Measurements from ENCODE around the gene GUCY1A2.

GUCY1A2 gene

DNA sequence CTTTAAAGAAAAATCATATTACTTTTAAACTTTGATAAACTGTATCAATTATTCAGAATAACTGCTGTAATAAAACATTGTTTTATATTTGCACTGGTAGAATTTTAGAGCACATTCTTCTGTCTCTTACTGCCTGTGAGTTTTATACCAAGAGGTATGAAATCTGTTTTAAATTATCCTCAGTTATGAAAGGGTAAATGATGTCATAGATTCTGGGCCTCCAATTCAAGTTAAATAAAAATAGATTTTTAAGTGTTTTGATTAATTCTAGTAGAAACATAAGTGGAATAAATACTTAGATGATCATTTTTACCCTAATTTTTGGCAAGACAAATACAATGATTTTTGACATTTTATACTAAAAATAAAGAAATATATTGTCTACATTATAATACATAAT, 93.0 kb downstream of the GUCY1A2 start:
- Histone ChIP-seq H3K18ac (ENCODE audit: low read length) (no peak overlapping the region), H3K79me1 (ENCODE audit: low read length) (no peaks in the 10 kb centered on the region)

DNA sequence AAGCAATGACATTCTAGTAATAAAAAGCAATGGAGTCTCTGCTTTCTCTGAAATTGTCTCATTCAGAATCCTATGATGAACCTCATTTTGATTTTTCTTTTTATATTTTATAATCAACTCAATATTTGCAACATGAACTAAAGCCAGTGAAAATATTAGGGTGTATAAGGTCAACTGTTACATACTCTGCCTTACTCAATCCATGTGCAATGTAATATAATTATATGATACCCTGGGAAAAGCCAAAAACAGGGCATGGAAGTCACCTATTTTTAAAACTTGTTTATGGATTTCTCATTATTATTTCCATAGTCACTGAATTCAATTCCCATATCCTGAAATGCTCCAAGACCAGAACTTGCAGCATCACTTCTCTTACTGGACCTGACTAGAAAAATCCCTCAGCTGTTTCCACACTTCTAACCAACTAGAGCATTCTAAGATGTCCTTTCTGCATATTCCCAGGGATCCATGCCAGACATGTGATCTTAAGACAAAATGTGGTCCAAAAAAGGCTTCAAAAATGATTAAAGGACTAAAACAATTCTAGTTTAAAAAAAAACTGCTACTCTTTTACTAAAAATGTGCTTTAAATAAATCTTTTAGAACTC, 97.3 kb downstream of the GUCY1A2 start:
- Histone ChIP-seq H3K9me3 (ENCODE audit: insufficient read depth, low read depth, low read length) (no peaks in the 10 kb centered on the region), H3K23ac (ENCODE audit: low read length) (no peak overlapping the region), H4K12ac (ENCODE audit: low read depth, low read length) (no peak overlapping the region), H3K4ac (ENCODE audit: low read depth, low read length) (no peak overlapping the region), H4K8ac (ENCODE audit: low read depth, low read length) (no peak overlapping the region), H3K14ac (ENCODE audit: low read length) (no peak overlapping the region), H2AK5ac (ENCODE audit: low read length) (no peak overlapping the region), H2BK120ac (ENCODE audit: insufficient read depth, low read length, poor library complexity) (no peak overlapping the region), H2AFZ (ENCODE audit: insufficient read depth, low read length, poor library complexity) (no peak overlapping the region), H3K4me2 (ENCODE audit: low read length) (no peak overlapping the region), H2BK12ac (ENCODE audit: low read length) (no peak overlapping the region), H3K79me2 (ENCODE audit: control insufficient read depth, insufficient read depth, low read length, poor library complexity) (no peaks in the 10 kb centered on the region), H3K27ac (ENCODE audit: low read depth, low read length) (no peak overlapping the region), H3K18ac (ENCODE audit: low read length) (no peak overlapping the region), H3K27me3 (ENCODE audit: insufficient read depth, low read length) (no peaks in the 10 kb centered on the region), H3K9ac (ENCODE audit: low read length) (no peak overlapping the region), H4K91ac (ENCODE audit: low read depth, low read length) (no peak overlapping the region), H3K4me1 (ENCODE audit: control insufficient read depth in 1 of 2, insufficient read depth in 2 of 2, low read length in 2 of 2) (no peaks in the 10 kb centered on the region), H2BK5ac (ENCODE audit: low read depth, low read length, poor library complexity) (no peak overlapping the region), H3K36me3 (ENCODE audit: control insufficient read depth in 1 of 2, insufficient read depth in 2 of 2, low read length in 2 of 2) (no peaks in the 10 kb centered on the region), H3K79me1 (ENCODE audit: low read length) (no peaks in the 10 kb centered on the region), H3K4me3 (ENCODE audit: low read depth, low read length) (no peak overlapping the region)
- DNase-seq, result no peak

More for the DNA sequence above, 93.0 kb downstream of the GUCY1A2 start:
- Histone ChIP-seq H3K79me2 (ENCODE audit: control insufficient read depth, insufficient read depth, low read length, poor library complexity) (no peaks in the 10 kb centered on the region), H3K9ac (ENCODE audit: low read length) (no peak overlapping the region), H4K8ac (ENCODE audit: low read depth, low read length) (no peak overlapping the region), H3K4me1 (ENCODE audit: control insufficient read depth in 1 of 2, insufficient read depth in 2 of 2, low read length in 2 of 2) (no peaks in the 10 kb centered on the region), H3K23ac (ENCODE audit: low read length) (no peak overlapping the region), H3K4me2 (ENCODE audit: low read length) (no peak overlapping the region), H3K4ac (ENCODE audit: low read depth, low read length) (no peak overlapping the region), H3K14ac (ENCODE audit: low read length) (no peak overlapping the region), H3K27ac (ENCODE audit: low read depth, low read length) (no peak overlapping the region), H2AK5ac (ENCODE audit: low read length) (no peak overlapping the region), H3K36me3 (ENCODE audit: control insufficient read depth in 1 of 2, insufficient read depth in 2 of 2, low read length in 2 of 2) (no peaks in the 10 kb centered on the region), H2BK120ac (ENCODE audit: insufficient read depth, low read length, poor library complexity) (no peak overlapping the region), H3K4me3 (ENCODE audit: low read depth, low read length) (no peak overlapping the region), H2AFZ (ENCODE audit: insufficient read depth, low read length, poor library complexity) (no peak overlapping the region), H2BK5ac (ENCODE audit: low read depth, low read length, poor library complexity) (no peak overlapping the region), H2BK12ac (ENCODE audit: low read length) (no peak overlapping the region), H3K27me3 (ENCODE audit: insufficient read depth, low read length) (no peaks in the 10 kb centered on the region), H4K12ac (ENCODE audit: low read depth, low read length) (no peak overlapping the region), H3K9me3 (ENCODE audit: insufficient read depth, low read depth, low read length) (no peaks in the 10 kb centered on the region), H4K91ac (ENCODE audit: low read depth, low read length) (no peak overlapping the region)
- no peak for DNase-seq

DNA sequence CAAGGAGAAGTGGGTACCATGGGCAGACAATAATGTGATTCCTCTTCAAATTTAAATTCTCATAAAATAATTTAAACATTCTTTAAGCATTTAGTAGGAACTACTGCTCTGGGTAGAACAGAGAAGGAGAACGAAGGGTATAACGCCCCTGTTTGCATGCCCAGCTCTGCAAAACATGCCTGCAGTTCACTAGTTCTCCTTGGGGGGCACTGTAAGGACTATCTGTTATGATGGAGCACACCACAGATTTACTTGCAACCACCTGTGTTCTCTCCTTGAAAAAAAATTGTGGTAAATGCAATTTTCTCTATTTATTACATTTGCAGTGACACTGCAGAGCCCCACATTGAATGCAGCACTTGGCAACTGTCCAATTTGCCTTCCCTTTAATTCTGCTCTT, 100.3 kb downstream of the GUCY1A2 start:
- WGBS (ENCODE audit: extremely low coverage, insufficient coverage, insufficient read length), result no CpG with 5 or more reads among the region's 2 CpGs
- H3K9me3 ChIP-seq (ENCODE audit: insufficient read depth, low read depth, low read length), result no peaks in the 10 kb centered on the region
- no peak overlapping the region for H4K12ac ChIP-seq (ENCODE audit: low read depth, low read length)
- no peaks in the 10 kb centered on the region for H3K79me1 ChIP-seq (ENCODE audit: low read length)
- H3K23ac ChIP-seq (ENCODE audit: low read length), result no peak overlapping the region
- H3K4ac ChIP-seq (ENCODE audit: low read depth, low read length), result no peak overlapping the region
- no peaks in the 10 kb centered on the region for H3K4me1 ChIP-seq (ENCODE audit: control insufficient read depth in 1 of 2, insufficient read depth in 2 of 2, low read length in 2 of 2)
- no peak overlapping the region for H2AK5ac ChIP-seq (ENCODE audit: low read length)
- H3K27me3 ChIP-seq (ENCODE audit: insufficient read depth, low read length), result no peaks in the 10 kb centered on the region
- no peak overlapping the region for H4K91ac ChIP-seq (ENCODE audit: low read depth, low read length)
- DNase-seq, result peak; percentile 8 to 57
- no peak overlapping the region for H3K14ac ChIP-seq (ENCODE audit: low read length)
- H2AFZ ChIP-seq (ENCODE audit: insufficient read depth, low read length, poor library complexity), result no peak overlapping the region
- H4K8ac ChIP-seq (ENCODE audit: low read depth, low read length), result no peak overlapping the region
- H2BK120ac ChIP-seq (ENCODE audit: insufficient read depth, low read length, poor library complexity), result no peak overlapping the region
- H3K9ac ChIP-seq (ENCODE audit: low read length), result no peak overlapping the region
- no peak overlapping the region for H3K27ac ChIP-seq (ENCODE audit: low read depth, low read length)
- H3K18ac ChIP-seq (ENCODE audit: low read length), result no peak overlapping the region
- H2BK5ac ChIP-seq (ENCODE audit: low read depth, low read length, poor library complexity), result no peak overlapping the region
- no peak overlapping the region for H3K4me2 ChIP-seq (ENCODE audit: low read length)
- no peak overlapping the region for H2BK12ac ChIP-seq (ENCODE audit: low read length)
- no peaks in the 10 kb centered on the region for H3K36me3 ChIP-seq (ENCODE audit: control insufficient read depth in 1 of 2, insufficient read depth in 2 of 2, low read length in 2 of 2)
- H3K79me2 ChIP-seq (ENCODE audit: control insufficient read depth, insufficient read depth, low read length, poor library complexity), result no peaks in the 10 kb centered on the region
- no peak overlapping the region for H3K4me3 ChIP-seq (ENCODE audit: low read depth, low read length)

DNA sequence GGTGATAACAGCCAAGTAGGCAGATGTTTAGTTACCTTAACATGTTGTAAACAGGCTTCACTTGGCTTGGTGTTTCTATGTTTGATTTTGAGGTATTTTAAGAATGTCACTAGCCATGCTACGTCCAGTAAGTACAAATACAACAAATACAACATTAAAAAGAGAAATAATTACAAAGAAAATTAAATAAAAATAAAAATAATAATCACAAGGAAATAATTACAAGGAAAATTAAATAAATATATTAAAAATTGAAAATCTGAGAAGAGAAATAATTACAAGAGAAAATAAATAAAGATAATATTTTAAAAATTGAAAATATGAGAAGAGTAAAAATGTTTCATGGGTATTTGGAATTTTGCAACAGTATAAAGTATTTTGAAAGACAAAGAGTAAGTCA, 103.9 kb downstream of the GUCY1A2 start:
- Histone ChIP-seq H2BK5ac (ENCODE audit: low read depth, low read length, poor library complexity) (no peak overlapping the region), H3K18ac (ENCODE audit: low read length) (no peak overlapping the region), H2BK12ac (ENCODE audit: low read length) (no peak overlapping the region), H3K36me3 (ENCODE audit: control insufficient read depth in 1 of 2, insufficient read depth in 2 of 2, low read length in 2 of 2) (no peaks in the 10 kb centered on the region), H2AK5ac (ENCODE audit: low read length) (no peak overlapping the region), H3K4me1 (ENCODE audit: control insufficient read depth in 1 of 2, insufficient read depth in 2 of 2, low read length in 2 of 2) (no peaks in the 10 kb centered on the region), H3K23ac (ENCODE audit: low read length) (no peak overlapping the region), H3K27ac (ENCODE audit: low read depth, low read length) (no peak overlapping the region), H3K14ac (ENCODE audit: low read length) (no peak overlapping the region), H3K79me1 (ENCODE audit: low read length) (no peaks in the 10 kb centered on the region), H3K9ac (ENCODE audit: low read length) (no peak overlapping the region), H3K4me2 (ENCODE audit: low read length) (no peak overlapping the region), H3K9me3 (ENCODE audit: insufficient read depth, low read depth, low read length) (no peaks in the 10 kb centered on the region), H4K91ac (ENCODE audit: low read depth, low read length) (no peak overlapping the region), H3K4ac (ENCODE audit: low read depth, low read length) (no peak overlapping the region), H2AFZ (ENCODE audit: insufficient read depth, low read length, poor library complexity) (no peak overlapping the region), H4K12ac (ENCODE audit: low read depth, low read length) (no peak overlapping the region), H3K79me2 (ENCODE audit: control insufficient read depth, insufficient read depth, low read length, poor library complexity) (no peaks in the 10 kb centered on the region), H3K27me3 (ENCODE audit: insufficient read depth, low read length) (no peaks in the 10 kb centered on the region), H3K4me3 (ENCODE audit: low read depth, low read length) (no peak overlapping the region), H4K8ac (ENCODE audit: low read depth, low read length) (no peak overlapping the region), H2BK120ac (ENCODE audit: insufficient read depth, low read length, poor library complexity) (no peak overlapping the region)
- DNase-seq, result no peak
- WGBS (ENCODE audit: extremely low coverage, insufficient coverage, insufficient read length), result no CpG with 5 or more reads among the region's 1 CpG
